A673 (cell line): ENCODE data around the gene FABP3.

Experiments
- EZH2 ChIP-seq: fragments of 200-600 bp; sonication (generic); IDR thresholded peaks from 2 replicates; pipeline ENCODE4 v1.6.1; 2017; ENCODE audit warnings: borderline replicate concordance, low read depth, mild to moderate bottlenecking, mixed read lengths, antibody characterized with exemption, low read length; ENCODE audit not compliant: poor library complexity, severe bottlenecking
- TF ChIP-seq, protein P1 (sequence below): fragments of 300-800, 200-600 bp; sonication (generic); conservative IDR thresholded peaks from 2 replicates; pipeline ENCODE4 v1.5.1; 2017; ENCODE audit warnings: low read depth, mild to moderate bottlenecking, antibody characterized with exemption, low read length, moderate library complexity, mixed read lengths

DNA sequence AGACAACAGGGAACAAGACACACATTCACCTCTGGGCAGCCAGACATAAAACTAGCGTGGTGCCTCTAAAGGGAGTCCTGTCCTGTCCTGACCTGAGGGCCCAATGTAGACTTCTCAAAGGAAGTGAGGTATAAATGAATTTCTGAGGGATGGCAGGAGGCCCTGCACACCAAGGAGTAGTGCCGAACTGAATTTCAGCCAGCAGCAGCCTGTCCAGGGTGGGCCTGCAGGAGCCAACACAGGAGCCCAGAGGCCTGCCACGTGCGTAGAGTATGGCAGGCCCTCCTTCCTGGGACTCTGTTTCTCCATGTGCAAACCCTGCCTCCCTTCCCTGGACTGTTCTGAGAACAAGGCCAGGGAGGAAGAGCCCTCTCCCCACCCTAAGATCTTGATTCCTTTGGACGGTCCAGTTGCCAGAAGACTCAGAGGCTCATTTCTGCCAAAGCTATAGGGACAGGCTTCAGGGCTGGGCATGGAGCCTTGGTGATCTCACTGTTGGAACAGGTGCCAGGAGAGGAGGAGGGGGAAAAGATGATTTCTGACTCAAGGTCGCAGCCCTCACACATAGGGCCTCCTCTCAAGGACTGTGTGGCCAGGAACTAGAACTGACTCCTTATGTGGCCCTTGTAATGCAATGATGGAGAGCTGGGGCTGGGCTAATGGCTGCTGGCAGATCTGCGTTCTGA lies 1.8 kb upstream of the FABP3 start:
- TF ChIP-seq, protein P1, sequence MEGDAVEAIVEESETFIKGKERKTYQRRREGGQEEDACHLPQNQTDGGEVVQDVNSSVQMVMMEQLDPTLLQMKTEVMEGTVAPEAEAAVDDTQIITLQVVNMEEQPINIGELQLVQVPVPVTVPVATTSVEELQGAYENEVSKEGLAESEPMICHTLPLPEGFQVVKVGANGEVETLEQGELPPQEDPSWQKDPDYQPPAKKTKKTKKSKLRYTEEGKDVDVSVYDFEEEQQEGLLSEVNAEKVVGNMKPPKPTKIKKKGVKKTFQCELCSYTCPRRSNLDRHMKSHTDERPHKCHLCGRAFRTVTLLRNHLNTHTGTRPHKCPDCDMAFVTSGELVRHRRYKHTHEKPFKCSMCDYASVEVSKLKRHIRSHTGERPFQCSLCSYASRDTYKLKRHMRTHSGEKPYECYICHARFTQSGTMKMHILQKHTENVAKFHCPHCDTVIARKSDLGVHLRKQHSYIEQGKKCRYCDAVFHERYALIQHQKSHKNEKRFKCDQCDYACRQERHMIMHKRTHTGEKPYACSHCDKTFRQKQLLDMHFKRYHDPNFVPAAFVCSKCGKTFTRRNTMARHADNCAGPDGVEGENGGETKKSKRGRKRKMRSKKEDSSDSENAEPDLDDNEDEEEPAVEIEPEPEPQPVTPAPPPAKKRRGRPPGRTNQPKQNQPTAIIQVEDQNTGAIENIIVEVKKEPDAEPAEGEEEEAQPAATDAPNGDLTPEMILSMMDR = no peak
- no peak for TF ChIP-seq EZH2
